IMR-90 (cell line): ENCODE results near the gene LUZP1.

Source experiments
- BHLHE40 ChIP-seq: fragments of 150-350 bp; IDR thresholded peaks from 2 replicates; pipeline ENCODE4 v1.6.1; 2016; ENCODE audit warnings: mild to moderate bottlenecking, low read depth, low read length
- MAFK ChIP-seq: IDR thresholded peaks from 2 replicates; pipeline ENCODE4 v1.6.1; 2012; ENCODE audit warnings: low read depth, low read length, improper control_type of control experiment
- NFE2L2 ChIP-seq: fragments of 150-350 bp; IDR thresholded peaks from 2 replicates; pipeline ENCODE4 v1.6.1; 2016; ENCODE audit warnings: low read depth, mild to moderate bottlenecking, low read length
- POLR2A ChIP-seq: IDR thresholded peaks from 2 replicates; pipeline ENCODE4 v1.6.1; 2012; ENCODE audit warnings: mild to moderate bottlenecking, low read depth, low read length
- RFX5 ChIP-seq: IDR thresholded peaks from 2 replicates; pipeline ENCODE4 v1.8.0; 2012; ENCODE audit warnings: low read depth, mild to moderate bottlenecking, low read length, moderate library complexity
- SMC3 ChIP-seq: fragments of 150-350 bp; IDR thresholded peaks from 2 replicates; pipeline ENCODE4 v1.6.1; 2016; ENCODE audit warnings: low read depth, mild to moderate bottlenecking, antibody characterized with exemption, low read length, moderate library complexity
- TF ChIP-seq, protein P1 (sequence below): conservative IDR thresholded peaks from 2 replicates; pipeline ENCODE4 v1.5.1; 2012; ENCODE audit warnings: mild to moderate bottlenecking, low read depth, low read length, improper control_type of control experiment
- TF ChIP-seq, protein P2 (sequence below): fragments of 150-350 bp; IDR thresholded peaks from 2 replicates; pipeline ENCODE4 v1.6.1; 2017; ENCODE audit warnings: mild to moderate bottlenecking, antibody characterized with exemption, low read length, low read depth
- TF ChIP-seq, protein P3 (sequence below): fragments of 150-350 bp; IDR thresholded peaks from 2 replicates; pipeline ENCODE4 v1.6.1; 2016; ENCODE audit warnings: low read depth, mild to moderate bottlenecking, low read length, moderate library complexity, borderline replicate concordance

DNA sequence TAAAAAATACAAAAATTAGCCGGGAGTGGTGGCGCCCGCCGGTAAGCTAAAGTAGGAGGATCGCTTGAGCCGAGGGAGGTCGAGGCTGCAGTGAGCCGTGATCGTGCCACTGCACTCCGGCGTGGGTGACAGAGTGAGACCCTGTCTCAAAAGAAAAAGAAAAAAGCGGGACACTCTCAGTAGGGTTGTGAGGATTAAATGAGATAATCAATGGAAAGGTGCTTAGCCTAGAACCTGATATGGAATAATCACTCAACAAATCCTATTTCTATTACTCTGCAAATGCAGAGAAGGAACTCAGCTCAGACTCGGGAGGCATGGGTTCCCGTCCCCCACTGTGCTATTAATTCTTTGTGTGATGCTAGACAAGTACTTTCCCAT, 529 bp upstream of the LUZP1 start:
- TF ChIP-seq, protein P1, sequence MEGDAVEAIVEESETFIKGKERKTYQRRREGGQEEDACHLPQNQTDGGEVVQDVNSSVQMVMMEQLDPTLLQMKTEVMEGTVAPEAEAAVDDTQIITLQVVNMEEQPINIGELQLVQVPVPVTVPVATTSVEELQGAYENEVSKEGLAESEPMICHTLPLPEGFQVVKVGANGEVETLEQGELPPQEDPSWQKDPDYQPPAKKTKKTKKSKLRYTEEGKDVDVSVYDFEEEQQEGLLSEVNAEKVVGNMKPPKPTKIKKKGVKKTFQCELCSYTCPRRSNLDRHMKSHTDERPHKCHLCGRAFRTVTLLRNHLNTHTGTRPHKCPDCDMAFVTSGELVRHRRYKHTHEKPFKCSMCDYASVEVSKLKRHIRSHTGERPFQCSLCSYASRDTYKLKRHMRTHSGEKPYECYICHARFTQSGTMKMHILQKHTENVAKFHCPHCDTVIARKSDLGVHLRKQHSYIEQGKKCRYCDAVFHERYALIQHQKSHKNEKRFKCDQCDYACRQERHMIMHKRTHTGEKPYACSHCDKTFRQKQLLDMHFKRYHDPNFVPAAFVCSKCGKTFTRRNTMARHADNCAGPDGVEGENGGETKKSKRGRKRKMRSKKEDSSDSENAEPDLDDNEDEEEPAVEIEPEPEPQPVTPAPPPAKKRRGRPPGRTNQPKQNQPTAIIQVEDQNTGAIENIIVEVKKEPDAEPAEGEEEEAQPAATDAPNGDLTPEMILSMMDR, result no peak
- TF ChIP-seq, protein P2, sequence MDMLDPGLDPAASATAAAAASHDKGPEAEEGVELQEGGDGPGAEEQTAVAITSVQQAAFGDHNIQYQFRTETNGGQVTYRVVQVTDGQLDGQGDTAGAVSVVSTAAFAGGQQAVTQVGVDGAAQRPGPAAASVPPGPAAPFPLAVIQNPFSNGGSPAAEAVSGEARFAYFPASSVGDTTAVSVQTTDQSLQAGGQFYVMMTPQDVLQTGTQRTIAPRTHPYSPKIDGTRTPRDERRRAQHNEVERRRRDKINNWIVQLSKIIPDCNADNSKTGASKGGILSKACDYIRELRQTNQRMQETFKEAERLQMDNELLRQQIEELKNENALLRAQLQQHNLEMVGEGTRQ, result no peak
- no peak for TF ChIP-seq POLR2A
- no peak for TF ChIP-seq BHLHE40
- TF ChIP-seq, protein P3, sequence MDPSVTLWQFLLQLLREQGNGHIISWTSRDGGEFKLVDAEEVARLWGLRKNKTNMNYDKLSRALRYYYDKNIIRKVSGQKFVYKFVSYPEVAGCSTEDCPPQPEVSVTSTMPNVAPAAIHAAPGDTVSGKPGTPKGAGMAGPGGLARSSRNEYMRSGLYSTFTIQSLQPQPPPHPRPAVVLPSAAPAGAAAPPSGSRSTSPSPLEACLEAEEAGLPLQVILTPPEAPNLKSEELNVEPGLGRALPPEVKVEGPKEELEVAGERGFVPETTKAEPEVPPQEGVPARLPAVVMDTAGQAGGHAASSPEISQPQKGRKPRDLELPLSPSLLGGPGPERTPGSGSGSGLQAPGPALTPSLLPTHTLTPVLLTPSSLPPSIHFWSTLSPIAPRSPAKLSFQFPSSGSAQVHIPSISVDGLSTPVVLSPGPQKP, result no peak
- no peak for TF ChIP-seq RFX5
- TF ChIP-seq NFE2L2, result no peak
- no peak for TF ChIP-seq SMC3
- TF ChIP-seq MAFK, result no peak
